Prostate gland (tissue), 2 donors: ENCODE data around the gene SMO. TPM values are rescaled to one million over a fixed set of nuclear protein-coding genes. Genes with fewer than 3 reads are reported as not detected.

ENCODE experiments used
- DNase-seq: peaks from one replicate; pipeline ENCODE4 v3.0.0-alpha.2; 2019; ENCODE audit warnings: low spot score
- H3K27ac ChIP-seq, 2 donors: fragments of 200-600 bp; sonication (generic); 2 replicates each; pipeline ENCODE4 v1.5.1; 2017 to 2019
- H3K27me3 ChIP-seq: fragments of 200-600 bp; sonication (generic); replicated peaks from 2 replicates; pipeline ENCODE4 v1.5.1; 2019; ENCODE audit not compliant: insufficient read depth
- H3K36me3 ChIP-seq, 2 donors: fragments of 200-600 bp; sonication (generic); 1 replicate in 1 of 2; 2 replicates in 1 of 2; pipeline versions ENCODE4 v1.5.1 to v1.8.1; 2017 to 2019
- H3K4me1 ChIP-seq: fragments of 200-600 bp; sonication (generic); replicated peaks from 2 replicates; pipeline ENCODE4 v1.5.1; 2019
- H3K4me3 ChIP-seq, 2 donors: fragments of 200-600 bp; sonication (generic); 2 replicates each; pipeline ENCODE4 v1.5.1; 2017 to 2019
- H3K9me3 ChIP-seq: fragments of 200-600 bp; sonication (generic); 2 replicates; pipeline ENCODE4 v1.5.1; 2017
- POLR2A ChIP-seq: fragments of 450-650 bp; IDR thresholded peaks from one replicate; pipeline ENCODE4 v1.6.1; 2016; ENCODE audit warnings: antibody characterized with exemption, mild to moderate bottlenecking
- POLR2AphosphoS5 ChIP-seq: sonication (generic); formaldehyde crosslinking; IDR thresholded peaks from one replicate; pipeline ENCODE4 v1.6.1; 2017; ENCODE audit warnings: antibody characterized with exemption
- WGBS: methylation state at CpG from one replicate; pipeline ENCODE4 v1.1.5; 2018; 5-methylcytosine and 5-hydroxymethylcytosine counted together
- intact Hi-C: fragments of 100-400 bp; cut with DNase I; formaldehyde crosslinking; loops from one replicate; pipeline ENCODE4 v1.14.2; 2022
- total RNA-seq, 2 donors: library from RNA; depleted of rRNA; stranded (reverse); fragments of >200 nt; gene quantifications; one replicate each; pipeline ENCODE4 v1.1.0, GENCODE V29; 2016
- TF ChIP-seq, protein P1 (sequence below), 4 experiments: fragments of 200-600 bp in 2 of 4; fragments of 450-650 bp in 2 of 4; sonication (generic) in 2 of 4; IDR thresholded peaks; 1 replicate in 3 of 4; 2 replicates in 1 of 4; pipeline ENCODE4 v1.5.1; 2016 to 2019; ENCODE audit warnings: antibody characterized with exemption in 4 of 4, mild to moderate bottlenecking in 2 of 4, moderate library complexity in 2 of 4

Gene SMO
- total RNA-seq, 2 donors from 2014 or later, result 23.2 to 32.9 TPM

GRCh38 chr7:129146237-129146979 lies 42.0 kb upstream of the SMO start:
- H3K36me3 ChIP-seq, result no peaks in the 10 kb centered on the region
- TF ChIP-seq POLR2A (no peak), POLR2AphosphoS5 (no peak)
- TF ChIP-seq, protein P1, sequence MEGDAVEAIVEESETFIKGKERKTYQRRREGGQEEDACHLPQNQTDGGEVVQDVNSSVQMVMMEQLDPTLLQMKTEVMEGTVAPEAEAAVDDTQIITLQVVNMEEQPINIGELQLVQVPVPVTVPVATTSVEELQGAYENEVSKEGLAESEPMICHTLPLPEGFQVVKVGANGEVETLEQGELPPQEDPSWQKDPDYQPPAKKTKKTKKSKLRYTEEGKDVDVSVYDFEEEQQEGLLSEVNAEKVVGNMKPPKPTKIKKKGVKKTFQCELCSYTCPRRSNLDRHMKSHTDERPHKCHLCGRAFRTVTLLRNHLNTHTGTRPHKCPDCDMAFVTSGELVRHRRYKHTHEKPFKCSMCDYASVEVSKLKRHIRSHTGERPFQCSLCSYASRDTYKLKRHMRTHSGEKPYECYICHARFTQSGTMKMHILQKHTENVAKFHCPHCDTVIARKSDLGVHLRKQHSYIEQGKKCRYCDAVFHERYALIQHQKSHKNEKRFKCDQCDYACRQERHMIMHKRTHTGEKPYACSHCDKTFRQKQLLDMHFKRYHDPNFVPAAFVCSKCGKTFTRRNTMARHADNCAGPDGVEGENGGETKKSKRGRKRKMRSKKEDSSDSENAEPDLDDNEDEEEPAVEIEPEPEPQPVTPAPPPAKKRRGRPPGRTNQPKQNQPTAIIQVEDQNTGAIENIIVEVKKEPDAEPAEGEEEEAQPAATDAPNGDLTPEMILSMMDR (IDR thresholded peaks at IDR 0.05), result no peak
- DNase-seq, result no peak
- peaks cover 2% of the 10 kb centered on the region for H3K4me1 ChIP-seq
- intact Hi-C loops, result no loop called here
- no peak overlapping the region for H3K27ac ChIP-seq
- H3K4me3 ChIP-seq, result no peak overlapping the region
- no peaks in the 10 kb centered on the region for H3K27me3 ChIP-seq
- no peaks in the 10 kb centered on the region for H3K9me3 ChIP-seq
- WGBS, result 77% methylated on average over 8 of the region's 8 CpGs

DNA sequence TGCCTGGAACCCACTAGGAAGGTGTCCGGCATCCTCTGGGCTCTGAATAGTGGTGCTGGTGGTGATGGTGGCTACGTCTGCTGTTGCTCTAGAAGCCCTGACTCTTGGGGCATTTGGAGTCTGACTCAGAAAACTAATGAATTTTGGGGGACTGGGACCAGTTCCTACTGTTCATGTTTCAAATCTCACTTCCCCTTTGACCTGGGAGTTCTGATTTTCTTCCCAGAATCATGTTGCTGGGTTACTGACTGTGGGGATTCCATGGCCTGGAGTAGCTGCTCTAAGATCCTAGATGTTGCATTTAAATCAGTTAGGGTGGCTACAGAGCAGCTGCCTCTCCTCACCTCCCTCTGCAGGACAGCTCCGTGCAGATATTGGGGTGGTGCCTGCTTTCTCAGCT lies 40.7 kb upstream of the SMO start:
- Histone ChIP-seq H3K9me3 (no peaks in the 10 kb centered on the region), H3K4me3 (no peak overlapping the region), H3K27me3 (no peaks in the 10 kb centered on the region), H3K36me3 (no peaks in the 10 kb centered on the region), H3K27ac (no peak overlapping the region), H3K4me1 (peaks cover 2% of the 10 kb centered on the region)
- TF ChIP-seq POLR2AphosphoS5, result no peak
- TF ChIP-seq POLR2A, result no peak
- TF ChIP-seq, protein P1 (IDR thresholded peaks at IDR 0.05), result no peak
- WGBS, result 77% methylated on average over 3 of the region's 3 CpGs
- no peak for DNase-seq
- intact Hi-C loops, result no loop called here

DNA sequence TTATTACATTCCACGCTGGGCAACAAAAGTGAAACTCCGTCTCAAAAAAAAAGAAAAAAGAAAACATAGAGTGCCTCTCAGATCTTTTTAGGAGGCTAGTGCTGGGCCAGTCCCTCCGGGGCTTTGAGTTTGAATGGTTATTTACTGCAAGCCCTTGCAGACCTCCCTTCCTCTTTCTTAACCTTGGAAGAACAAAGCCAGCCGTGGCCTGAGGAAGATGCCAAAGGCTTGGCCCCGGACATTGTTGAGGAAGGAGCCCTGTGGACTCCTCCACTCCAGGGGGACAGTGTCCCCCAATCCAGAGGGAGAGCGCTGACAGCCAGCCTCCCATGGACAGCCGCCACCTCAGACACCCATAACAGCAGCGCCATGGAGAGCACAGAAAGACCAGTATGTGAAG lies 38.9 kb upstream of the SMO start:
- H3K36me3 ChIP-seq, result no peaks in the 10 kb centered on the region
- DNase-seq, result no peak
- H3K27me3 ChIP-seq, result no peaks in the 10 kb centered on the region
- no peaks in the 10 kb centered on the region for H3K9me3 ChIP-seq
- H3K4me3 ChIP-seq, result no peak overlapping the region
- WGBS, result 76% methylated on average over 8 of the region's 8 CpGs
- intact Hi-C loops, result no loop called here
- H3K4me1 ChIP-seq, result no peaks in the 10 kb centered on the region
- no peak for TF ChIP-seq POLR2AphosphoS5
- TF ChIP-seq, protein P1 (IDR thresholded peaks at IDR 0.05), result no peak
- TF ChIP-seq POLR2A, result no peak
- H3K27ac ChIP-seq, result no peak overlapping the region

DNA sequence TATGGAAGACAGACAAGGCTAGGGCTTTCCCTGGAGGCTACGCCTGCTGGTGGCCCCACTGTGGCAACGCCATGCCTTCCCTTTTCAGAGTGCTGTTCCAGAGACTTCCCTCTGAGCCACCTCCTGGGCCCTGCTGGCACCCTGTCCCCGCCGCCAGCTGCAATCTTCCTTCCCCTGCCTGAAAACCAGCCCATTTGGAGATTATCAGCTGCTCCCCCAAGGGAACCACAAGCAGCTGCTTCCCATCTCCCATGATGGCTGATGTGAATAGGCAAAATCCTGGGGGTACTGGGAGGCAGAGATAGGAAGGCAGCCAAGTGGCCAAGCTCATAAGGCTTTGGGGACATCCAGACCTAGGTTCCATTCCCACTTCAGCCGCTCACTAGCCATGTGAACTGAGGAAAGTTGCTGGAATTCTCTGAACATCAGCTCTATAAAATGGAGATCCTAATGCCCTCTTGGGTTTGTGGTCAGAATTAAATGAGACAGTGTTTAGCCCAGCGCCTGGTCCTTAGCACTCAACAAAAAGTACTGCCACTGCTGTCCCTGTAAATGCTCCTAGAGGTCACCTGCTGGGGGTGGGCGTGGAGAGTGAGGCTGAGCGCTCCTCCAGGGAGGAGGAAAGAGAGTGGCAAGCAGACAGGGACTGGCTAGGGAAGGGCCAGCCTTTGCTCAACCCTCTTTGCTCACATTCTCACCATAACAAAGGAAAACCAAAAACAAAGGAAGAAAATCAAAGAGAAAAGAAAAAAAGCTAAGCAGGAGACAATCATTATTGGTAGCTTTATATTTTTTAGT lies 38.0 kb upstream of the SMO start:
- no peak for DNase-seq
- Histone ChIP-seq H3K9me3 (no peaks in the 10 kb centered on the region), H3K36me3 (no peaks in the 10 kb centered on the region), H3K27ac (no peak overlapping the region), H3K4me3 (no peak overlapping the region), H3K27me3 (no peaks in the 10 kb centered on the region), H3K4me1 (no peaks in the 10 kb centered on the region)
- TF ChIP-seq, protein P1 (IDR thresholded peaks at IDR 0.05), result no peak
- TF ChIP-seq POLR2AphosphoS5 (no peak), POLR2A (no peak)
- 82% methylated on average over 8 of the region's 8 CpGs for WGBS
- intact Hi-C loops, result no loop called here
